Activated CD4-positive, CD25-positive, alpha-beta regulatory T cell treated with anti-CD3 and anti-CD28 coated beads, Interleukin-2, amount 50 U/mL, for 24 hours (primary cell): ENCODE results near the gene MIDN.
"Not testable (repeated sequence)": the region's sequence is repeated elsewhere in the genome, so short reads cannot be mapped to it uniquely, and the experiment has no call there.

Source experiments
- ATAC-seq, 2 donors: fragments of 150-1000 bp; cut with Tn5 transposase; one replicate each; pipeline ENCODE4 v1.10.0; 2021; ENCODE audit warnings: mild to moderate bottlenecking in 1 of 2, moderate library complexity in 1 of 2

MIDN gene

DNA sequence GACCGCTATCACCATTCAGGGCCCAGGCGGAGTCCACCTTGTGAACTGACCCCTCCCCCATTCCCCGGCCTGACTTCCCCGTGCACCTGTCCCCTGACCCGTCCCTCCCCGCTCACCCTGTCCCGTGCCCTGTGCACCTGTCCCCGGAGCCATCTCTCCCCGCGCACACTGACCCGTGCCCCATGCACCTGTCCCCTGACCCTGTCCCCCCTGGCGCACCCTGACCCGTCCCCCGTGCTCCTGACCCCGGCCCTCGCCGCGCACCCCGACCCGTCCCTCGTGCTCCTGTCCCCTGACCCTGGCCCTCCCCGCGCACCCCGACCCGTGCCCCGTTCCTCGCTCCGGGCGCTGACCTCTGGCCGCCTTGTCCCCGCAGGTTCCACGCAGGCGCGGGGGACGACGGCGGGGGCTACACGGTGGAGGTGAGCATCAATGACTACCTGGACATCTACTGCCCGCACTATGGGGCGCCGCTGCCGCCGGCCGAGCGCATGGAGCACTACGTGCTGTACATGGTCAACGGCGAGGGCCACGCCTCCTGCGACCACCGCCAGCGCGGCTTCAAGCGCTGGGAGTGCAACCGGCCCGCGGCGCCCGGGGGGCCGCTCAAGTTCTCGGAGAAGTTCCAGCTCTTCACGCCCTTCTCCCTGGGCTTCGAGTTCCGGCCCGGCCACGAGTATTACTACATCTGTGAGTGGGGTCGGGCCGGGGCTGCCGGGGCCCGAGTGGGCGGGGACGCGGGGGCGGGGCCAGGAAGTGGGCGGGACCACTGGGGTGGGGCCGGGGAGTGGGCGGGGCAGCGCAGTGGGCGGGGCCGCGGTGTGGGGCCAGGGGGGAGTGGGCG, 47.0 kb downstream of the MIDN start:
- no peak for ATAC-seq

DNA sequence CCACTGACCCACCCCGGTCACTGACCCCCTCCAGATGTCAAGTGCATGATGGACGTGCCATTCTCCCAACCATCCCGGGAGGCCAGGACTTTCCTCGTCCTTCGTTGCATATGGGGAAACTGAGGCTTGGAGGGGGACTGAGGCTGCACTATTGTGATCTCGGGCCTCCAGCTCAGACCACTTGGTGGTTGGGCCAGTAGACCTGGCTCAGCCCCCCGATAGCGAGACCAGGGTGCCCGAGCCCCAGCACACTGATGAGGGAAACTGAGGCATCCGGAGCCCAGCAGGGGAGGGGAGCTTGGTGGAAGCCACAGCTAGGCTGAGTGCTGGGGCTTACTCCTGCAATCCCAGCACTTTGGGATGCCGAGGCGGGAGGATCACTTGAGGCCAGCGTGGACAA, 47.7 kb downstream of the MIDN start:
- ATAC-seq, result no peak

DNA sequence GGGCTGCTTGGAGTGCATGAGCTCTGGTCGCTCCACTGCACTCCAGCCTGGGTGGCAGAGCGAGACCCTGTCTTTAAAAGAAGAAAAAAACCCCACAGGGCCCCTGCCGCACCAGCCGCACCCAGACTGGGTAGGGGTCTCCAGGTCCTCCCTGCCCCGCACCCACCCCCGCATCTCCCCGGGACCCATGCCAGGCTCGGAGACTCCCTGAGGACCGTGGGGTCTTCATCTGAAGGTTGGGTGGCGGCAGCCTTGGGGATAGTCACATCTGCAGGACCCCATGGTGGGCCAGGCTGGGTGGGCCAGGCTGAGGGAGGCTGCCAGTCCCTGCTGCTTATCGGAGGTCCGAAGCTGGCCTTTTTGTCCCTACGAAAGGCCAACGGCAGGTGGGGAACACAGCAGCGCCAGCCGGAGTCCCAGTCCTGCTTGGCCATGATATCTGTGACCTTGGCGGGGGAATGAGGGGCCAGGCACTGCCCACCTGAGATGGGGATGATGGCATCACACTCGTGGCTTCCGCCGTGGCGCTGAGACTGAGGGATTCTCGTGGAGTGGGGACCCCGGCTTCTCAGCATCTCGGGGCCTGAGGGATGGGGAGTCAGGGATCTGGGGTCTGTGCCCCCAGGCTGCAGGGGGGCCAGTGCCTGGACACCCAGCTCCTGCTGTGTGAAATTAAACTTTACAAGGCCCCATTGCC, 48.3 kb downstream of the MIDN start:
- no peak for ATAC-seq

DNA sequence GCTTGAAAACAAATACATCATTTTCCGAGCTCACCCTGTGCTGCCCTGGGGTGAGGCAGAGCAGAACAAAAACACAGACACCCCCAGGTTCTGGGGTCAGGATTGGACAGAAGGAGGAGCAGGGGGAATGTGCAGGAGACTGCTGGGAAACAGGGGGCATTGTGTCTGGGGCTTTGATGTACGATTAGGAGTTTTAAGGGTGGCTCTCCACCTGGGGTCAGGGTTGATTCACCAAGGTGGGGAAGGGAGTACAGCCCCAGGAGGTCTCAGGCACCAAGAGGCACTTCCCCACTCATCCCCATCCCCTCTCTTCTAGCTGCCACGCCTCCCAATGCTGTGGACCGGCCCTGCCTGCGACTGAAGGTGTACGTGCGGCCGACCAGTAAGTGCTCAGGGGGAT, 49.9 kb downstream of the MIDN start:
- no peak for ATAC-seq

DNA sequence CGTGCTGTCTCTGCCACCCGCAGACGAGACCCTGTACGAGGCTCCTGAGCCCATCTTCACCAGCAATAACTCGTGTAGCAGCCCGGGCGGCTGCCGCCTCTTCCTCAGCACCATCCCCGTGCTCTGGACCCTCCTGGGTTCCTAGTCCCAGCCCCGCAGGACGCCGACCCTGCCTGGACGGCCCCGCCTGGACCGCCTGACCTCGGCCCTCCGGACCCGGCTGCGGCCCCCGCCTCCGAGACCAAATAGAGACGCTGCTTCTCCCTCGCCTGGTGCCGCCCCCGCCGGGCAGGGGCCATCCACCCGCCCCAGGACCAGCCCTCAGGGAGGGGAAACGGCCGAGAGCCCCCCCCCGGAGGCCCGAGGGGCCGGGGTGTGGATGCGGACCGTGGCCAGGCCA, 51.4 kb downstream of the MIDN start:
- no peak for ATAC-seq

DNA sequence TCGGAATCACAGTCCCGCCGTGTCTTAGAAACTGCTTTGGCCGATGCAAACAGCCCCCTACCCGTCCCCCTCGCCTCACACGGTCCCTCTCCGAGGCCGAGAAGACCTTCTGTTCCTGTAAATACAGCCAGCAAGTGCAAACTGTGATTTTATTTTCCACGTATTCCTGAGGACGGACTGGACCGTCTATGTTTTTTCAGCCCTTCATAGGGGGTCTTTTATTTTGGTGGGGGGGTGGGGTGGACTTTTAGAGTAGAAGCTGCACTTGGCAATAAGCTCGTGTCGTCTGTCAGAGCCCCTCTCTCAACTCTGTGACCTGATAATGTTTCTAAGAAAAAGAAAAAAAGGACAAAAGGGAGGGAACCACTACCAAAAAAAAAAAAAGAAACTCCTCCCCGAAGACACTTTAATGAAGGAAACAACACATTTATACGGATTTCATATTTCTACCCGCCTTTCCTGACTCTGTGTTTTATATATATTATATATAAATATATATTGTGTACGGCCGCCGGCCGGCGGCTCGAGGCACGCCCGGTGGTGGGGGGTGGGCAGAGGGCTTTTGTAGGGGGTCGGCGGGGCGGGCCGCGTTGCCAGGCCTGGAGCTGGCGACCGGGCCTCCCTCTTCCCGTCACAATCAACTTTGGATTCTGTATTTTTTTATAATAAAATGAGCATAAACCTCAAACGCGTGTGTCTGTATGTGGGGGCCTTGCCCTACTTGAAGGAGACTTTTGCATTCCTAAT, 52.5 kb downstream of the MIDN start:
- ATAC-seq, result no peak

DNA sequence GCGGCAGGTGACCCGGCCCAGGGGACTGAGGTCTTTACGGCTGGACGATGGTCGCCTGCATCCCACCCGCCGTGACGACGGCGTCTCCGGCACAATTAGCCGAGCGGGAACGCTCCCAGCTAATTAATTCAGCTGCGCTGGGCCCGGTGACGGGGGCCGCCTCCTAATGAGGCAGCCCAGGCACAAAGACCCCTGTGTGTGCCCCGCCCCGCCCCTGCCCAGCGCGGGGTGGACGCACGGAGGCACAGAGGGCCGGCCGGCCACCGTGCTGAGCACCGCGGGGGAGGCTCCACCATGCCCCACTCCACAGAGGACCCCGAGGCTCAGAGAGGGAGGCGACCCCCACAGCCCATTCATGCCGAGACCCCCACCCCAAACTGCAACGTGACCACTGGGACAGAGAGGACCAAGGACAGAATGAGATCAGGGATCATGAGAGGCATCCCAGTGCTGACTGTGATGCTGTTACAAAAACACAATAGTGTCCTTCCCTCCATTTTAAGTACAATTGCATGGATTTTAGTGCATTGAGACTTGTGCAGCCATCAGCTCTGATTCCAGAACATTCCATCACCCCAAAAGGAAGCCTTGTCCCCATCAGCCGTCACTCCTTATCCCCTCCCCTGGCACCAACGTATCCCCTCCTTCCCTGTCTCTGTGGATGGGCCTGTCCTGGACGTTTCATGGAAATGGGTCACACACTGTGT, 54.3 kb downstream of the MIDN start:
- ATAC-seq, result no peak

DNA sequence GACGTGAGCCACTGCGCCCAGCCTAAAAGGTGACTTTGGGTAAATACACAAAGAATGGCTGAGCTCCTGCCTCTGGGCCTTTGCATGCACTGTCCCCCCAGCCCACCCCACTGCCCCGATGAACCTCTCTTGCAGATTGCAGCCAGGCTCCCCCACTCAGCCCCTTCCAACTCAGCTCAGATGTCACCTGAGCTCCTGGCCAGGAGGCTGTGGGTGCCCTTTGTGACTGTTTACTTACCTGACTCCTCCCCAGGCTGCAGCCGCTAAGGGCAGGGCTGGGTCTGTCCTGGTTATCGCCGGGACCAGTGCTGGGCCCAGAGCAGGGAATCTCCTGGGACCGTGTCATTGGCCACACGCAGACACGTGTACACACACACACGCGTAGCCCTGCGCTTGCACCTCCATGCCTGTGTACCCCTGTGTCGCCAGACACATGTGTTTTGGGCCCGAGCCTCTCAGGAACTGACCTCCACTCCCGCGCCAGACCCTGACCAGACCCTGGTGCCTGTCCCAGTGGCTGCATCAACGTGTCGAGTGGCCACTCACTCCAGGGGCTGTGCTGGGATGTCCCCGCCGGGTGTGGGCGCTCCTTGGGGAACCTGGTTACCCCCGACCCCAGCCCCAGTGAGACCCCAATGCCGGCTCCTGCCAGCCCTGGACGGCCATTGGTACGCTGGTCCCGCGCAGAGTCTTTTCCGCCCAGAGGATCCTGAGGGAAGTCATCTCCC, 56.0 kb downstream of the MIDN start:
- no peak for ATAC-seq

DNA sequence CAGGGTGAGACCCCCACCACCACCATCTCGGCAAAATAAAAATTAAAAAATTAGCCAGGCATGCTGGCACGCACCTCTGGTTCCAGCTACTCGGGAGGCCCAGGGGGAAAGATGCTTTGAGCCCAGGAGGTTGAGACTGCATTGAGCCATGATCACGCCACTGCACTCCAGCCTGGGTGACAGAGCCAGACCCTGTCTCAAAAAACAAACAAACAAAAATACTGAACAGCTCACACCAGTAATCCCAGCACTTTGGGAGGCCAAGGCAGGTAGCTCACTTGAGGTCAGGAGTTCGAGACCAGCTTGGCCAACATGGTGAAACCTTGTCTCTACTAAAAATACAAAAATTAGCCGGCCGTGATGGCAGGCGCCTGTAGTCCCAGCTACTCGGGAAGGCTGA, 57.0 kb downstream of the MIDN start:
- ATAC-seq, result not testable (repeated sequence)

DNA sequence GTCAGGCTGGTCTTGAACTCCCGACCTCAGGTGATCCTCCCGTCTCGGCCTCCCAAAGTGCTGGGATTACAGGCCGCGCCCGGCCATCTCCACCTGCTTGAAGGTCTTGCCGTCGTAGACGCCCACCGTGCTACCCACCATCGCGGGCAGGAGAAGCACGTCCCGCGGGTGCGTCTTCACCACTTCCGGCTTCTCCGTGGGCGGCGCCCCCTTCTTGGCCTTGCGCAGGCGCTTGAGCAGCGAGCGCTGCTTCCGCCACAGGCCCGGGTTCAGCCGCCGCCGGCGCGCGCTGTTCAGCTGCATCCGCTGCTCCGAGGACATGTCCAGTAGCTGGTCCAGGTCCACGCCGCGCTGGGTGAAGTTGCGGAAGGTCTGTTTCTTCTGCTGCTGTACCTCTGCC, 58.9 kb downstream of the MIDN start:
- ATAC-seq, result no peak

DNA sequence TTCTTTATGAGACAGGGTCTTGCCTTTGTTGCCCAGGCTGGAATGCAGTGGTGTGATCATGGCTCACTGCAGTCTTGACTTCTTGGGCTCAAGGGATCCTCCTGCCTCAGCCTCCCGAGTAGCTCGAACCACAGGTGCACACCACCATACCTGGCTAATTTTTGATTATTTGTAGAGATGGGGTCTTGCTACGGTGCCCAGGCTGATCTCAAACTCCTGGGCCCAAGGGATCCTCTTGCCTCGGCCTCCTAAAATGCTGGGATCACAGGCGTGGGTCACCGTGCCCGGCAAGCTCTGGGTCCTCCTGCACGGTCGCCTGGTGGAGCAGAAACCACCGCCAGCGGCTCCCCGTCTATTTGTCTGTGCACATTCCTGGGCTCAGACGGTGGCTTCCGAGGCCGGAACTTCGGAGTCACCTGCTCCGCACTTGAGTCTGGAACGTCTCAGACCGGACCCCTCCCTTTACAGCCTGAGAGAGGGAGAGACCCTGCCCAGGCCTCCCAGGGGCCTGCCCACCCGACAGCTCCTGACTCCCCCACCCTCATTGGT, 59.4 kb downstream of the MIDN start:
- no peak for ATAC-seq

DNA sequence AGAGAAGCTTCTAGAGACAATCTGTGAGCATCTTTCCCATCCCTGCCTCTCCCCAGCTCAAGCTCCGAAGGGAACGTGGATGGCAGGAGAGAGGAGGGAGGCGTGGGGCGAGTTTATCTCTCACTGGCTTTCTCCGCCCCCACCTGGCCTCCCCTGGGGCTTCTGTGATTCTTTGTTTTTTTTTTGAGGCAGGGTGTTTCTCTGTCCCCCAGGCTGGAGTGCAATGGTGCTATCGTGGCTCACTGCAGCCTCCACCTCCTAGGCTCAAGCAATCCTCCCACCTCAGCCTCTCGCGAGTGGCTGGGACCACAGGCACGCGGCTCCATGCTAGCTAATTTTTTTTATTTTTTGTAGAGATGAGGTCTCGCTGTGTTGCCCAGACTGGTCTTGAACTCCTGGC, 60.3 kb downstream of the MIDN start:
- ATAC-seq, result no peak
